HepG2 (cell line): ENCODE measurements around the gene EIF3A. TPM values are rescaled to one million over a fixed set of nuclear protein-coding genes. Genes with fewer than 3 reads are reported as not detected.
A peak's percentile ranks its signal among the peaks of the same experiment; 100 is the strongest.

Experiments
- CCDC6 ChIP-seq: sonication (generic); formaldehyde crosslinking; IDR thresholded peaks from 2 replicates; pipeline ENCODE4 v1.8.1; 2022; ENCODE audit warnings: mild to moderate bottlenecking, missing genetic modification reagents, moderate library complexity
- CREB1 ChIP-seq, 2 experiments: fragments of 450-650 bp in 1 of 2; IDR thresholded peaks; 2 replicates each; pipeline ENCODE4 v1.6.1; 2016 to 2017; ENCODE audit warnings: control low read depth in 1 of 2, mild to moderate bottlenecking in 1 of 2, missing compliant biosample characterization in 1 of 2, missing genetic modification characterization in 1 of 2
- FLYWCH1 ChIP-seq: sonication (generic); formaldehyde crosslinking; IDR thresholded peaks from 2 replicates; pipeline ENCODE4 v1.8.1; 2023; ENCODE audit warnings: mild to moderate bottlenecking, missing genetic modification reagents
- FOXA3 ChIP-seq: IDR thresholded peaks from 2 replicates; pipeline ENCODE4 v1.6.1; 2016; ENCODE audit warnings: missing genetic modification reagents, missing compliant biosample characterization
- FOXO1 ChIP-seq: sonication (generic); formaldehyde crosslinking; IDR thresholded peaks from 2 replicates; pipeline ENCODE4 v1.4.0; 2020; ENCODE audit warnings: missing genetic modification reagents
- MTF1 ChIP-seq: sonication (generic); formaldehyde crosslinking; IDR thresholded peaks from 2 replicates; pipeline ENCODE4 v1.5.0; 2020; ENCODE audit warnings: missing genetic modification reagents
- SALL2 ChIP-seq: sonication (generic); formaldehyde crosslinking; IDR thresholded peaks from 2 replicates; pipeline ENCODE4 v1.8.1; 2023; ENCODE audit warnings: mild to moderate bottlenecking, missing genetic modification reagents, inconsistent platforms
- ZNF501 ChIP-seq: sonication (generic); formaldehyde crosslinking; IDR thresholded peaks from 2 replicates; pipeline ENCODE4 v1.5.1; 2020; ENCODE audit warnings: mild to moderate bottlenecking, moderate library complexity, missing genetic modification reagents
- ZNF605 ChIP-seq: sonication (generic); formaldehyde crosslinking; IDR thresholded peaks from 2 replicates; pipeline ENCODE4 v1.8.0; 2022; ENCODE audit warnings: mild to moderate bottlenecking, missing genetic modification reagents
- ZNF616 ChIP-seq: sonication (generic); formaldehyde crosslinking; IDR thresholded peaks from 2 replicates; pipeline ENCODE4 v1.5.0; 2020; ENCODE audit warnings: low read depth, mild to moderate bottlenecking, missing genetic modification reagents
- ZNF850 ChIP-seq: sonication (generic); formaldehyde crosslinking; conservative IDR thresholded peaks from 2 replicates; pipeline ENCODE4 v1.9.0; 2021; ENCODE audit warnings: mild to moderate bottlenecking, missing genetic modification reagents
- polyA plus RNA-seq, 8 experiments: library from polyadenylated mRNA; depleted of rRNA in 3 of 8; stranded (reverse) in 7 of 8; unstranded in 1 of 8; fragments of >200 nt; fragmentation: Illumina TruSeq in 4 of 8; extraction: Trizol in 4 of 8; gene quantifications; 2 replicates each; pipeline versions ENCODE4 v1.2.1 to v1.2.3, GENCODE V29; 2011 to 2016; ENCODE audit warnings: low read depth in 4 of 8, missing spikeins in 1 of 8, mixed read lengths in 1 of 8; ENCODE audit not compliant: insufficient read depth in 1 of 8
- total RNA-seq, 5 experiments: library from RNA; depleted of rRNA; stranded (reverse); fragments of >200 nt; fragmentation: Illumina TruSeq; extraction: Trizol; gene quantifications; 2 replicates each; pipeline ENCODE4 v1.2.3, GENCODE V29; 2016; ENCODE audit warnings: low read depth in 1 of 5
- TF ChIP-seq, protein P1 (sequence below): sonication (generic); formaldehyde crosslinking; IDR thresholded peaks from 2 replicates; pipeline ENCODE4 v1.4.0; 2020; ENCODE audit warnings: missing genetic modification reagents
- TF ChIP-seq, protein P2 (sequence below): fragments of 450-650 bp; IDR thresholded peaks from 2 replicates; pipeline ENCODE4 v1.6.1; 2016
- TF ChIP-seq, protein P3 (sequence below): sonication (generic); formaldehyde crosslinking; IDR thresholded peaks from 2 replicates; pipeline ENCODE4 v1.5.1; 2020; ENCODE audit warnings: missing genetic modification reagents, mild to moderate bottlenecking, borderline replicate concordance
- TF ChIP-seq, protein P4 (sequence below): sonication (generic); formaldehyde crosslinking; conservative IDR thresholded peaks from 2 replicates; pipeline ENCODE4 v1.4.0; 2020; ENCODE audit warnings: missing genetic modification reagents
- TF ChIP-seq, protein P5 (sequence below): sonication (generic); formaldehyde crosslinking; IDR thresholded peaks from 2 replicates; pipeline ENCODE4 v1.5.1; 2020; ENCODE audit warnings: missing genetic modification reagents, mild to moderate bottlenecking, borderline replicate concordance

EIF3A gene
- total and polyA plus RNA-seq, 2 of the 13 experiments (the other 11 are each of a cell fraction or from before 2014, with no cell fraction given), result 25.6 to 117 TPM

DNA sequence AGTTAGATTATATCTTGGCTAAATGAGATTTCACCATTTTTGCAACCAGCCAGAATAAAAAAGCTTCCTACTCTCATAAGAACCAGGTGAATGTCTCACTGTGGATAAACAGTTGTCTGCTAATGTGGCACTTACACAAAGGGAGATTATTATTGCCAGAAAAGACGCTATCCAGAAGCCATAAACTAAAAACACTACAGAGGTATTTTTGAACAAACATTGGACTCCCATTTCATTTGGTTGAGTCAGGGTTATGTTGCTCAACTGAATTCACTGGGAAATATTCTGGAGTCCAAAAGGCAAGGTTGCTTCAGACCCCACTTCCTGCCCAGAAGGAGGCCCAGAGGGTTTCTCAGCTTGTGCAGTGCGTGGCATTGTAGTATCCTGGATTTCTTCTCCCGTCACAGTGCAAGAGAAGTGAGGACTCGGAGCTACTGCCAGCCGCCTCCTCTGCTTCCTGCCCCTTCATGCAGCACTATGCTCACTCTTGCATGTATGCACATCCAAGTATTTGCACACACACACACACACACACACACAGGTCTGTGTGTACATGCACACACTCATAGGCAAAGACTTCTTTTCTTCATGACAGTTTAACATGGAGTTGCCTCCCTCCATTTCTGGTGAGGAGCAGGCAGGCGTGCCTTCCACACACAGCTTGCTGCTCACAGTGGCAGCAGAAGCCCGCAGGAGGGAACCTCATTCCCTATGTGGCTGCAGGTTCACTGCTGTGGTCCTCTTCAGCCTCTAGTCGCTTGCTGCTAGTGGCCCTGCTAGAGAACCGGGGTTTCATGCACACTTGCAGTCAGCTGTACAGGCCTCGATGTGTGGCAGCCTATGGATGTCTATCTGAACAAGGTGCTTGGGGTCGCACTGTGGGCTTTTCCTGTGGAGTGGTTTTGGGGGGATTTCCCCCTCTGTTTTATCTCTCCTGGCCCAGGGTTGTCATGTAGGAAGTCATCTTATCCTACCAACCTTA is 33.4 kb upstream of the EIF3A start (continued):
- no peak for TF ChIP-seq ZNF850
- TF ChIP-seq, protein P1, sequence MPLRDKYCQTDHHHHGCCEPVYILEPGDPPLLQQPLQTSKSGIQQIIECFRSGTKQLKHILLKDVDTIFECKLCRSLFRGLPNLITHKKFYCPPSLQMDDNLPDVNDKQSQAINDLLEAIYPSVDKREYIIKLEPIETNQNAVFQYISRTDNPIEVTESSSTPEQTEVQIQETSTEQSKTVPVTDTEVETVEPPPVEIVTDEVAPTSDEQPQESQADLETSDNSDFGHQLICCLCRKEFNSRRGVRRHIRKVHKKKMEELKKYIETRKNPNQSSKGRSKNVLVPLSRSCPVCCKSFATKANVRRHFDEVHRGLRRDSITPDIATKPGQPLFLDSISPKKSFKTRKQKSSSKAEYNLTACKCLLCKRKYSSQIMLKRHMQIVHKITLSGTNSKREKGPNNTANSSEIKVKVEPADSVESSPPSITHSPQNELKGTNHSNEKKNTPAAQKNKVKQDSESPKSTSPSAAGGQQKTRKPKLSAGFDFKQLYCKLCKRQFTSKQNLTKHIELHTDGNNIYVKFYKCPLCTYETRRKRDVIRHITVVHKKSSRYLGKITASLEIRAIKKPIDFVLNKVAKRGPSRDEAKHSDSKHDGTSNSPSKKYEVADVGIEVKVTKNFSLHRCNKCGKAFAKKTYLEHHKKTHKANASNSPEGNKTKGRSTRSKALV (CRISPR knock-in tag), result no peak
- TF ChIP-seq, protein P2, sequence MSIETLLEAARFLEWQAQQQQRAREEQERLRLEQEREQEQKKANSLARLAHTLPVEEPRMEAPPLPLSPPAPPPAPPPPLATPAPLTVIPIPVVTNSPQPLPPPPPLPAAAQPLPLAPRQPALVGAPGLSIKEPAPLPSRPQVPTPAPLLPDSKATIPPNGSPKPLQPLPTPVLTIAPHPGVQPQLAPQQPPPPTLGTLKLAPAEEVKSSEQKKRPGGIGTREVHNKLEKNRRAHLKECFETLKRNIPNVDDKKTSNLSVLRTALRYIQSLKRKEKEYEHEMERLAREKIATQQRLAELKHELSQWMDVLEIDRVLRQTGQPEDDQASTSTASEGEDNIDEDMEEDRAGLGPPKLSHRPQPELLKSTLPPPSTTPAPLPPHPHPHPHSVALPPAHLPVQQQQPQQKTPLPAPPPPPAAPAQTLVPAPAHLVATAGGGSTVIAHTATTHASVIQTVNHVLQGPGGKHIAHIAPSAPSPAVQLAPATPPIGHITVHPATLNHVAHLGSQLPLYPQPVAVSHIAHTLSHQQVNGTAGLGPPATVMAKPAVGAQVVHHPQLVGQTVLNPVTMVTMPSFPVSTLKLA, result 0 out of 2 replicates have a peak, but pooled peaks have one; percentile 3
- peak; percentile 48; the same call in 1 of the 2 replicates for TF ChIP-seq CCDC6 (CRISPR knock-in tag)
- TF ChIP-seq FOXA3 (CRISPR knock-in tag), result peak; percentile 88
- TF ChIP-seq, protein P3, sequence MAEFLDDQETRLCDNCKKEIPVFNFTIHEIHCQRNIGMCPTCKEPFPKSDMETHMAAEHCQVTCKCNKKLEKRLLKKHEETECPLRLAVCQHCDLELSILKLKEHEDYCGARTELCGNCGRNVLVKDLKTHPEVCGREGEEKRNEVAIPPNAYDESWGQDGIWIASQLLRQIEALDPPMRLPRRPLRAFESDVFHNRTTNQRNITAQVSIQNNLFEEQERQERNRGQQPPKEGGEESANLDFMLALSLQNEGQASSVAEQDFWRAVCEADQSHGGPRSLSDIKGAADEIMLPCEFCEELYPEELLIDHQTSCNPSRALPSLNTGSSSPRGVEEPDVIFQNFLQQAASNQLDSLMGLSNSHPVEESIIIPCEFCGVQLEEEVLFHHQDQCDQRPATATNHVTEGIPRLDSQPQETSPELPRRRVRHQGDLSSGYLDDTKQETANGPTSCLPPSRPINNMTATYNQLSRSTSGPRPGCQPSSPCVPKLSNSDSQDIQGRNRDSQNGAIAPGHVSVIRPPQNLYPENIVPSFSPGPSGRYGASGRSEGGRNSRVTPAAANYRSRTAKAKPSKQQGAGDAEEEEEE (CRISPR knock-in tag), result no peak
- peak; percentile 53; the same call in 1 of the 2 replicates for TF ChIP-seq ZNF501 (CRISPR knock-in tag)
- no peak for TF ChIP-seq ZNF616 (CRISPR knock-in tag)
- TF ChIP-seq, protein P4, sequence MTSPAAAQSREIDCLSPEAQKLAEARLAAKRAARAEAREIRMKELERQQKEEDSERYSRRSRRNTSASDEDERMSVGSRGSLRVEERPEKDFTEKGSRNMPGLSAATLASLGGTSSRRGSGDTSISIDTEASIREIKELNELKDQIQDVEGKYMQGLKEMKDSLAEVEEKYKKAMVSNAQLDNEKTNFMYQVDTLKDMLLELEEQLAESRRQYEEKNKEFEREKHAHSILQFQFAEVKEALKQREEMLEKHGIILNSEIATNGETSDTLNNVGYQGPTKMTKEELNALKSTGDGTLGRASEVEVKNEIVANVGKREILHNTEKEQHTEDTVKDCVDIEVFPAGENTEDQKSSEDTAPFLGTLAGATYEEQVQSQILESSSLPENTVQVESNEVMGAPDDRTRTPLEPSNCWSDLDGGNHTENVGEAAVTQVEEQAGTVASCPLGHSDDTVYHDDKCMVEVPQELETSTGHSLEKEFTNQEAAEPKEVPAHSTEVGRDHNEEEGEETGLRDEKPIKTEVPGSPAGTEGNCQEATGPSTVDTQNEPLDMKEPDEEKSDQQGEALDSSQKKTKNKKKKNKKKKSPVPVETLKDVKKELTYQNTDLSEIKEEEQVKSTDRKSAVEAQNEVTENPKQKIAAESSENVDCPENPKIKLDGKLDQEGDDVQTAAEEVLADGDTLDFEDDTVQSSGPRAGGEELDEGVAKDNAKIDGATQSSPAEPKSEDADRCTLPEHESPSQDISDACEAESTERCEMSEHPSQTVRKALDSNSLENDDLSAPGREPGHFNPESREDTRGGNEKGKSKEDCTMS, result no peak
- TF ChIP-seq, protein P5, sequence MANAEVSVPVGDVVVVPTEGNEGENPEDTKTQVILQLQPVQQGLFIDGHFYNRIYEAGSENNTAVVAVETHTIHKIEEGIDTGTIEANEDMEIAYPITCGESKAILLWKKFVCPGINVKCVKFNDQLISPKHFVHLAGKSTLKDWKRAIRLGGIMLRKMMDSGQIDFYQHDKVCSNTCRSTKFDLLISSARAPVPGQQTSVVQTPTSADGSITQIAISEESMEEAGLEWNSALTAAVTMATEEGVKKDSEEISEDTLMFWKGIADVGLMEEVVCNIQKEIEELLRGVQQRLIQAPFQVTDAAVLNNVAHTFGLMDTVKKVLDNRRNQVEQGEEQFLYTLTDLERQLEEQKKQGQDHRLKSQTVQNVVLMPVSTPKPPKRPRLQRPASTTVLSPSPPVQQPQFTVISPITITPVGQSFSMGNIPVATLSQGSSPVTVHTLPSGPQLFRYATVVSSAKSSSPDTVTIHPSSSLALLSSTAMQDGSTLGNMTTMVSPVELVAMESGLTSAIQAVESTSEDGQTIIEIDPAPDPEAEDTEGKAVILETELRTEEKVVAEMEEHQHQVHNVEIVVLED, result no peak
- TF ChIP-seq SALL2 (CRISPR knock-in tag), result peak; percentile 52; the same call in 1 of the 2 replicates
- TF ChIP-seq MTF1 (CRISPR knock-in tag), result no peak
- peak; percentile 74 for TF ChIP-seq ZNF605
- TF ChIP-seq CREB1 (IDR thresholded peaks at IDR 0.05), result no peak
- TF ChIP-seq CREB1 (CRISPR knock-in tag; IDR thresholded peaks at IDR 0.05), result peak; percentile 57; the same call in 1 of the 2 replicates
- no peak for TF ChIP-seq FLYWCH1 (CRISPR knock-in tag)
- peak; percentile 83 for TF ChIP-seq FOXO1 (CRISPR knock-in tag)
